Mucosa of descending colon (tissue), 3 donors: ENCODE data around the gene POTEF. TPM values are rescaled to one million over a fixed set of nuclear protein-coding genes. Genes with fewer than 3 reads are reported as not detected.
"Not testable (repeated sequence)": the region's sequence is repeated elsewhere in the genome, so short reads cannot be mapped to it uniquely, and the experiment has no call there.

Experiments used
- ATAC-seq: fragments of 200-7000 bp; cut with Tn5 transposase; one replicate; pipeline ENCODE4 v1.9.1; 2020; ENCODE audit warnings: mild to moderate bottlenecking, moderate library complexity
- DNase-seq, 3 donors: peaks; one replicate each; pipeline ENCODE4 v3.0.0-alpha.2; 2020
- H3K36me3 ChIP-seq: fragments of 200-600 bp; one replicate; pipeline ENCODE4 v1.8.0; 2021; ENCODE audit warnings: low read depth, mild to moderate bottlenecking
- H3K4me1 ChIP-seq: fragments of 200-600 bp; one replicate; pipeline ENCODE4 v1.8.0; 2021; ENCODE audit warnings: low read depth, mild to moderate bottlenecking
- H3K4me3 ChIP-seq: fragments of 200-600 bp; one replicate; pipeline ENCODE4 v1.8.0; 2021; ENCODE audit warnings: mild to moderate bottlenecking
- H3K9me3 ChIP-seq: fragments of 200-600 bp; one replicate; pipeline ENCODE4 v1.8.0; 2021; ENCODE audit warnings: mild to moderate bottlenecking
- CTCF ChIP-seq: fragments of 200-600 bp; IDR thresholded peaks from one replicate; pipeline ENCODE4 v1.8.0; 2022; ENCODE audit warnings: antibody characterized with exemption, mild to moderate bottlenecking
- intact Hi-C, 2 donors: fragments of 100-400 bp; cut with DNase I in 1 of 2; cut with micrococcal nuclease in 1 of 2; formaldehyde crosslinking; loops; one replicate each; pipeline versions ENCODE4 v1.11.0 to v1.11.1; 2022; cut with DNase I, micrococcal nuclease
- long read RNA-seq, 2 donors: library from polyadenylated mRNA; unstranded; transcript quantifications; one replicate each; pipeline ENCODE4 v2.0.0, GENCODE V29; 2019 to 2021
- total RNA-seq, 3 donors: library from RNA; stranded (reverse); fragmentation: NEBNext Ultra II Directional in 2 of 3; extraction: Animal tissue kit (Norgen Biotek cat#: 25700) in 2 of 3; gene quantifications; one replicate each; pipeline versions ENCODE4 v1.2.1 to v1.2.4, GENCODE V29; 2021 to 2023
- donor health status: DM: no; HTN: no; CAD: no; lungs with moderate emphysema.
- donor health status: DM: no; HTN: no; CAD: no.
- donor health status: DM: no; HTN: yes; CAD: no.

POTEF gene
- total RNA-seq, result not detected
- long read RNA-seq, donor 1, result 0 reads
- long read RNA-seq, donor 2, result 0 reads

- DNase-seq, H3K4me1 ChIP-seq, intact Hi-C loops, H3K36me3 ChIP-seq, ATAC-seq, H3K4me3 ChIP-seq, H3K9me3 ChIP-seq: not testable (repeated sequence)
Observed at GRCh38 chr2:130129120-130129829, at the start of gene POTEF. Gene POTEF, minus strand, starts transcription at chr2:130129222. Its CDS starts 8,707 bp downstream, at chr2:130120515.

GRCh38 chr2:130174866-130175265, 45.8 kb upstream of the POTEF start:
- intact Hi-C loops, H3K4me1 ChIP-seq, ATAC-seq, H3K36me3 ChIP-seq, H3K9me3 ChIP-seq, DNase-seq, H3K4me3 ChIP-seq: not testable (repeated sequence)

- Histone ChIP-seq H3K36me3 (peaks cover 4% of the 10 kb centered on the region), H3K4me1 (no peaks in the 10 kb centered on the region), H3K9me3 (no peaks in the 10 kb centered on the region), H3K4me3 (no peak overlapping the region)
- intact Hi-C loops, result no loop called here
- ATAC-seq (no peak), DNase-seq (no peak)
- TF ChIP-seq CTCF, result no peak
Observed at GRCh38 chr2:130169896-130170295, 40.9 kb upstream of the POTEF start.

- H3K4me3 ChIP-seq, DNase-seq, H3K36me3 ChIP-seq, H3K4me1 ChIP-seq, intact Hi-C loops, H3K9me3 ChIP-seq, ATAC-seq: not testable (repeated sequence)
Observed at GRCh38 chr2:130169163-130169562, 40.1 kb upstream of the POTEF start.

GRCh38 chr2:130166611-130167010, 37.6 kb upstream of the POTEF start:
- ATAC-seq, H3K4me3 ChIP-seq, H3K4me1 ChIP-seq, H3K9me3 ChIP-seq, DNase-seq, intact Hi-C loops, H3K36me3 ChIP-seq: not testable (repeated sequence)

- peaks cover 7% of the 10 kb centered on the region for H3K36me3 ChIP-seq
- TF ChIP-seq CTCF, result no peak
- no peaks in the 10 kb centered on the region for H3K9me3 ChIP-seq
- DNase-seq (no peak), ATAC-seq (no peak)
- no peaks in the 10 kb centered on the region for H3K4me1 ChIP-seq
- intact Hi-C loops, result no loop called here
- H3K4me3 ChIP-seq, result no peak overlapping the region
Observed at GRCh38 chr2:130165293-130166016, 36.4 kb upstream of the POTEF start.

GRCh38 chr2:130162968-130163367, 33.9 kb upstream of the POTEF start:
- Histone ChIP-seq H3K9me3 (no peaks in the 10 kb centered on the region), H3K4me1 (no peaks in the 10 kb centered on the region), H3K36me3 (peaks cover 7% of the 10 kb centered on the region), H3K4me3 (no peak overlapping the region)
- ATAC-seq (no peak), DNase-seq (no peak)
- intact Hi-C loops, result no loop called here
- no peak for TF ChIP-seq CTCF

- DNase-seq, H3K4me1 ChIP-seq, ATAC-seq, H3K36me3 ChIP-seq, H3K4me3 ChIP-seq, intact Hi-C loops, H3K9me3 ChIP-seq: not testable (repeated sequence)
Observed at GRCh38 chr2:130162486-130162885, 33.5 kb upstream of the POTEF start.

- DNase-seq, result peak in 1 of 3 donors; percentile 21
- H3K36me3 ChIP-seq, H3K4me1 ChIP-seq, ATAC-seq, intact Hi-C loops, H3K9me3 ChIP-seq, H3K4me3 ChIP-seq: not testable (repeated sequence)
Observed at GRCh38 chr2:130160838-130161705, 32.0 kb upstream of the POTEF start.
